Measurements from ENCODE around the gene USP20. TPM values are rescaled to one million over a fixed set of nuclear protein-coding genes. Genes with fewer than 3 reads are reported as not detected.
A peak's percentile ranks its signal among the peaks of the same experiment; 100 is the strongest.

Gene USP20
- total RNA-seq, 6 experiments from 2014 or later: 24.1 to 35.4 (median 26.2) TPM

- Mint-ChIP-seq H3K27ac (no peak overlapping the region), H3K4me3 (no peak overlapping the region), H3K4me1 (ENCODE audit: low read depth) (peaks cover 30% of the 10 kb centered on the region), H3K9me3 (no peaks in the 10 kb centered on the region), H3K27me3 (ENCODE audit: insufficient read depth) (no peaks in the 10 kb centered on the region; the same call in 1 of the 2 replicates), H3K36me3 (ENCODE audit: low read depth) (no peaks in the 10 kb centered on the region)
- DNase-seq: no peak
- no peak for TF ChIP-seq CTCF (IDR thresholded peaks at IDR 0.05)
Measured at GRCh38 chr9:129881547-129882324, 46.5 kb downstream of the USP20 start.

- Mint-ChIP-seq H3K36me3 (ENCODE audit: low read depth) (peaks cover 10% of the 10 kb centered on the region), H3K27ac (peak overlapping the region; percentile 76), H3K4me1 (ENCODE audit: low read depth) (peaks cover 44% of the 10 kb centered on the region), H3K9me3 (no peaks in the 10 kb centered on the region), H3K27me3 (ENCODE audit: insufficient read depth) (no peaks in the 10 kb centered on the region; the same call in none of the 2 replicates), H3K4me3 (peak overlapping the region; percentile 74)
- TF ChIP-seq CTCF (IDR thresholded peaks at IDR 0.05): no peak
- DNase-seq: peak; percentile 54
Measured at GRCh38 chr9:129884220-129885017, 49.2 kb downstream of the USP20 start.

GRCh38 chr9:129885018-129885669, 49.9 kb downstream of the USP20 start:
- DNase-seq: no peak
- Mint-ChIP-seq H3K9me3 (no peaks in the 10 kb centered on the region), H3K27ac (peak overlapping the region; percentile 82), H3K27me3 (ENCODE audit: insufficient read depth) (no peaks in the 10 kb centered on the region; the same call in none of the 2 replicates), H3K4me1 (ENCODE audit: low read depth) (peaks cover 44% of the 10 kb centered on the region), H3K36me3 (ENCODE audit: low read depth) (peaks cover 16% of the 10 kb centered on the region), H3K4me3 (peak overlapping the region; percentile 76)
- TF ChIP-seq CTCF (IDR thresholded peaks at IDR 0.05): no peak

- Mint-ChIP-seq H3K27me3 (ENCODE audit: insufficient read depth) (no peaks in the 10 kb centered on the region; the same call in none of the 2 replicates), H3K9me3 (no peaks in the 10 kb centered on the region), H3K36me3 (ENCODE audit: low read depth) (peaks cover 16% of the 10 kb centered on the region), H3K27ac (peak overlapping the region; percentile 82), H3K4me1 (ENCODE audit: low read depth) (peaks cover 44% of the 10 kb centered on the region), H3K4me3 (peak overlapping the region; percentile 76)
- peak; percentile 90 for DNase-seq
- peak; percentile 94 for TF ChIP-seq CTCF (IDR thresholded peaks at IDR 0.05)
Measured at GRCh38 chr9:129885670-129886106, 50.4 kb downstream of the USP20 start.

Data from HFFc6 (cell line).